ENCODE data around the gene TNNT3. TPM values are rescaled to one million over a fixed set of nuclear protein-coding genes. Genes with fewer than 3 reads are reported as not detected.

The TNNT3 gene
- total RNA-seq, 2 donors from 2014 or later = 4.5 to 8.4 TPM

DNA sequence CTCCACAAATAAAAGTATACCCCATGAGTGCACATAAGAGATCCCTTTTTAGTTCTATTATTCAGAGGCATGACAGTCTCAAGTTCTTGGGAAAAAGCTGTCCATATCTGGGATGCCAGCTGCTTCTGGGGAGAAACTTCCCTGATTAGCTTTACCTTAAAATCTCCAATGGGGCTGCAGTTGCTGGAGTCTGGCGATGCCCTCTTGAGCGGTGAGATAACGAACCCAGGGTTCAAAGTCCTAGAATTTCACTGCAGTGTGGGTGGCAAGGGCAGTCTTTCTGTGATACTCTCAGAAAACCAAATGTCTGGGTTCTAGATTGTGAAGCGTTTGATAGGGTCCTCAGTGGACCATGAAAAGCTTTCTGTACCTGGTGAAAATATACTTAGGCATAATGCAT, 20.4 kb upstream of the TNNT3 start:
- WGBS = 95% methylated on average over 4 of the region's 4 CpGs
- intact Hi-C loops (cut with DNase I) = no loop called here
- no peak for DNase-seq (ENCODE audit: low spot score)
- H3K27me3 ChIP-seq (replicated peaks; ENCODE audit: insufficient read depth) = no peaks in the 10 kb centered on the region
- H3K36me3 ChIP-seq = no peaks in the 10 kb centered on the region
- H3K4me3 ChIP-seq = no peak overlapping the region
- H3K27ac ChIP-seq = no peak overlapping the region
- no peaks in the 10 kb centered on the region for H3K4me1 ChIP-seq (replicated peaks)
- TF ChIP-seq POLR2A (IDR thresholded peaks at IDR 0.05) (no peak), POLR2AphosphoS5 (IDR thresholded peaks at IDR 0.05) (no peak), CTCF (IDR thresholded peaks at IDR 0.05) (no peak)
- no peaks in the 10 kb centered on the region for H3K9me3 ChIP-seq

GRCh38 chr11:1899686-1900085, 19.8 kb upstream of the TNNT3 start:
- TF ChIP-seq POLR2AphosphoS5 (IDR thresholded peaks at IDR 0.05) (no peak), POLR2A (IDR thresholded peaks at IDR 0.05) (no peak)
- Histone ChIP-seq H3K4me3 (no peak overlapping the region), H3K27ac (no peak overlapping the region), H3K9me3 (no peaks in the 10 kb centered on the region), H3K27me3 (replicated peaks; ENCODE audit: insufficient read depth) (no peaks in the 10 kb centered on the region), H3K36me3 (no peaks in the 10 kb centered on the region), H3K4me1 (replicated peaks) (no peaks in the 10 kb centered on the region)
- DNase-seq (ENCODE audit: low spot score) = no peak
- intact Hi-C loops (cut with DNase I) = no loop called here
- 74% methylated on average over 5 of the region's 5 CpGs for WGBS

GRCh38 chr11:1906181-1906580, 13.3 kb upstream of the TNNT3 start:
- TF ChIP-seq CTCF (IDR thresholded peaks at IDR 0.05) (no peak), POLR2A (IDR thresholded peaks at IDR 0.05) (no peak), POLR2AphosphoS5 (IDR thresholded peaks at IDR 0.05) (no peak)
- no peak overlapping the region for H3K4me3 ChIP-seq
- no peaks in the 10 kb centered on the region for H3K9me3 ChIP-seq
- H3K36me3 ChIP-seq = no peaks in the 10 kb centered on the region
- no peaks in the 10 kb centered on the region for H3K4me1 ChIP-seq (replicated peaks)
- no peaks in the 10 kb centered on the region for H3K27me3 ChIP-seq (replicated peaks; ENCODE audit: insufficient read depth)
- intact Hi-C loops (cut with DNase I) = no loop called here
- WGBS = 34% methylated on average over 5 of the region's 5 CpGs
- H3K27ac ChIP-seq = no peak overlapping the region
- no peak for DNase-seq (ENCODE audit: low spot score)

DNA sequence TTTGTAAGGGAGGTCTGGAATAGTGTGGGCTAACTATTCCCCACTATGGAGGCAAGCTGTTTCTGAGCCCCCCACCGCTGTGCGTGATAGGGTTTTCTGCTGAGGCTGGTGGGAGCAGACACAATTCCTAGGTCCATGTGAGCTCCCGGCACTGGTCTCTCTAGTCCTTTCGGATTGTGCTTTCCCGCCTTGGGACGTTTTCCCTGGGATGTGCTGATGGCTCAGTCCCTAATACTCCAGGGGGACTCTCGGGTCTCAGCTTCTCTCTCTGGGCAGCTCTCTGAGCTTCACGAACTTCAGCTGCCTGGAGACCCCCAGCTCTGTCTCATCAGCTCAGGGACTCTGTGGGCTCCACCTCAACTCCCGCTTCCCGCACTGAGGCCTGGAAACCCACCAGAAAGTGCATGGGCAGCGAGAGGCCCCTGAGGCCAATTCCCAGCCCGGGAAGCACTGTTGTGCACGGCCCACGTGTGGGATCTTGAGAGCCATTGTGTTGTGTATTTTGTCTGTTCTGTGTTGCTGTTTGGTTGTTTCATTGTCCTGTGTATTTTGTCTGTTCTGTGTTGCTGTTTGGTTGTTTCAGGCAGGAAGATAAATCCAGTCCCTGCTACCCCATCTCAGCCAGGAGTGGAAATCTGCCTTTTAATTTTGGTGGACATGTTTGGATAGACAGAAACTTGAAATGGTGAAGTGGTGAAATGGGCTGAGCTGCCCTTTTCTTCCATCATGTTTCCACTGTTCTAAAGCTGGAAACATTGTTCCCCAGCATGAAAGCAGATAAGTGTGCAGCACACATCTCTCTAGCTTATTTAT, 12.7 kb upstream of the TNNT3 start:
- Histone ChIP-seq H3K4me1 (replicated peaks) (no peaks in the 10 kb centered on the region), H3K36me3 (no peaks in the 10 kb centered on the region), H3K9me3 (no peaks in the 10 kb centered on the region), H3K27ac (no peak overlapping the region), H3K27me3 (replicated peaks; ENCODE audit: insufficient read depth) (no peaks in the 10 kb centered on the region), H3K4me3 (no peak overlapping the region)
- 60% methylated on average over 14 of the region's 14 CpGs for WGBS
- intact Hi-C loops (cut with DNase I) = no loop called here
- TF ChIP-seq POLR2A (IDR thresholded peaks at IDR 0.05) (no peak), POLR2AphosphoS5 (IDR thresholded peaks at IDR 0.05) (no peak)
- no peak for DNase-seq (ENCODE audit: low spot score)

- Histone ChIP-seq H3K27me3 (replicated peaks; ENCODE audit: insufficient read depth) (no peaks in the 10 kb centered on the region), H3K4me3 (no peak overlapping the region), H3K27ac (no peak overlapping the region), H3K4me1 (replicated peaks) (no peaks in the 10 kb centered on the region), H3K36me3 (no peaks in the 10 kb centered on the region), H3K9me3 (no peaks in the 10 kb centered on the region)
- 40% methylated on average over 9 of the region's 9 CpGs for WGBS
- intact Hi-C loops (cut with DNase I) = no loop called here
- TF ChIP-seq POLR2A (IDR thresholded peaks at IDR 0.05) (no peak), CTCF (IDR thresholded peaks at IDR 0.05) (no peak), POLR2AphosphoS5 (IDR thresholded peaks at IDR 0.05) (no peak)
- DNase-seq (ENCODE audit: low spot score) = no peak
Observed at GRCh38 chr11:1908618-1909017, 10.9 kb upstream of the TNNT3 start.

GRCh38 chr11:1909524-1909923, 10.0 kb upstream of the TNNT3 start:
- no peak for DNase-seq (ENCODE audit: low spot score)
- intact Hi-C loops (cut with DNase I) = no loop called here
- Histone ChIP-seq H3K36me3 (no peaks in the 10 kb centered on the region), H3K27me3 (replicated peaks; ENCODE audit: insufficient read depth) (no peaks in the 10 kb centered on the region), H3K4me1 (replicated peaks) (no peaks in the 10 kb centered on the region), H3K27ac (no peak overlapping the region), H3K9me3 (no peaks in the 10 kb centered on the region), H3K4me3 (no peak overlapping the region)
- TF ChIP-seq POLR2AphosphoS5 (IDR thresholded peaks at IDR 0.05) (no peak), CTCF (IDR thresholded peaks at IDR 0.05) (no peak), POLR2A (IDR thresholded peaks at IDR 0.05) (no peak)
- WGBS = 87% methylated on average over 7 of the region's 7 CpGs

All from prostate gland (tissue), 2 donors.